Transverse colon (tissue), 4 donors: Measurements from ENCODE around the gene BCAR3. TPM values are rescaled to one million over a fixed set of nuclear protein-coding genes. Genes with fewer than 3 reads are reported as not detected.
A peak's percentile ranks its signal among the peaks of the same experiment; 100 is the strongest.

ENCODE experiments used
- DNase-seq: peaks from one replicate; pipeline ENCODE4 v3.0.0-alpha.2; 2019
- H3K27ac ChIP-seq, 4 donors: fragments of 200-600 bp; sonication (generic); 2 replicates each; pipeline ENCODE4 v1.5.1; 2016 to 2018; ENCODE audit warnings: inconsistent platforms in 4 of 4
- H3K27me3 ChIP-seq: fragments of 200-600 bp; sonication (generic); 2 replicates; pipeline ENCODE4 v1.5.1; 2017; ENCODE audit warnings: inconsistent platforms
- H3K36me3 ChIP-seq, 4 donors: fragments of 200-600 bp; sonication (generic); 2 replicates each; pipeline ENCODE4 v1.5.1; 2017 to 2019; ENCODE audit warnings: inconsistent platforms in 4 of 4
- H3K4me1 ChIP-seq, 4 donors: fragments of 200-600 bp; sonication (generic); 2 replicates each; pipeline ENCODE4 v1.5.1; 2017 to 2020; ENCODE audit warnings: inconsistent platforms in 4 of 4
- H3K4me3 ChIP-seq, 4 donors: fragments of 200-600 bp; sonication (generic); 1 replicate in 1 of 4; 2 replicates in 3 of 4; pipeline versions ENCODE4 v1.5.1 to v1.6.1; 2017 to 2019; ENCODE audit warnings: inconsistent platforms in 4 of 4
- H3K9me3 ChIP-seq, 2 donors: fragments of 200-600 bp; sonication (generic); 2 replicates each; pipeline ENCODE4 v1.5.1; 2017 to 2019; ENCODE audit warnings: inconsistent platforms in 2 of 2
- EP300 ChIP-seq: sonication (generic); formaldehyde crosslinking; IDR thresholded peaks from one replicate; pipeline ENCODE4 v1.6.1; 2017; ENCODE audit warnings: antibody characterized with exemption, low read depth
- POLR2A ChIP-seq: fragments of 450-650 bp; IDR thresholded peaks from one replicate; pipeline ENCODE4 v1.6.1; 2016; ENCODE audit warnings: antibody characterized with exemption, mild to moderate bottlenecking, moderate library complexity
- POLR2AphosphoS5 ChIP-seq, 3 donors: sonication (generic); formaldehyde crosslinking; IDR thresholded peaks; one replicate each; pipeline ENCODE4 v1.6.1; 2016; ENCODE audit warnings: antibody characterized with exemption in 3 of 3
- WGBS, 2 donors: methylation state at CpG; one replicate each; pipeline ENCODE4 v1.1.5; 2018; ENCODE audit warnings: low coverage in 1 of 2; 5-methylcytosine and 5-hydroxymethylcytosine counted together
- in situ Hi-C, 4 donors: fragments of 200-750 bp; cut with MboI; loops; one replicate each; pipeline versions ENCODE4 v1.15.0 to v1.15.1; 2017; ENCODE audit warnings: low sequenced_read_pairs in 3 of 4, low pct_ligation_motif_present in 1 of 4, low pct_unique_long_range_greater_than_20kb in 1 of 4
- intact Hi-C: fragments of 100-400 bp; cut with DNase I; formaldehyde crosslinking; loops from one replicate; pipeline ENCODE4 v1.15.1; 2023; ENCODE audit warnings: low total_unique reads
- total RNA-seq, 4 donors: library from RNA; depleted of rRNA; stranded (reverse); fragments of >200 nt; gene quantifications; one replicate each; pipeline ENCODE4 v1.1.0, GENCODE V29; 2016
- TF ChIP-seq, protein P1 (sequence below), 5 experiments: fragments of 200-600 bp in 3 of 5; fragments of 450-650 bp in 2 of 5; sonication (generic) in 3 of 5; IDR thresholded peaks; 1 replicate in 2 of 5; 2 replicates in 3 of 5; pipeline ENCODE4 v1.5.1; 2016 to 2017; ENCODE audit warnings: antibody characterized with exemption in 5 of 5, inconsistent platforms in 3 of 5, mild to moderate bottlenecking in 2 of 5, moderate library complexity in 1 of 5

BCAR3 gene
- total RNA-seq, 4 donors from 2014 or later = 12.3 to 71.7 (median 40.5) TPM

- no peaks in the 10 kb centered on the region for H3K9me3 ChIP-seq
- H3K27ac ChIP-seq = peak overlapping the region in 3 of 4 donors; percentile 42 to 60 (median 53)
- H3K36me3 ChIP-seq = no peaks in the 10 kb centered on the region
- DNase-seq = no peak
- peaks cover under 1 to 50% (median 11%) of the 10 kb centered on the region in 4 donors for H3K4me1 ChIP-seq
- TF ChIP-seq POLR2AphosphoS5 (IDR thresholded peaks at IDR 0.05) (peak; percentile 71 to 92 (median 72)), EP300 (peak; percentile 90)
- TF ChIP-seq, protein P1, sequence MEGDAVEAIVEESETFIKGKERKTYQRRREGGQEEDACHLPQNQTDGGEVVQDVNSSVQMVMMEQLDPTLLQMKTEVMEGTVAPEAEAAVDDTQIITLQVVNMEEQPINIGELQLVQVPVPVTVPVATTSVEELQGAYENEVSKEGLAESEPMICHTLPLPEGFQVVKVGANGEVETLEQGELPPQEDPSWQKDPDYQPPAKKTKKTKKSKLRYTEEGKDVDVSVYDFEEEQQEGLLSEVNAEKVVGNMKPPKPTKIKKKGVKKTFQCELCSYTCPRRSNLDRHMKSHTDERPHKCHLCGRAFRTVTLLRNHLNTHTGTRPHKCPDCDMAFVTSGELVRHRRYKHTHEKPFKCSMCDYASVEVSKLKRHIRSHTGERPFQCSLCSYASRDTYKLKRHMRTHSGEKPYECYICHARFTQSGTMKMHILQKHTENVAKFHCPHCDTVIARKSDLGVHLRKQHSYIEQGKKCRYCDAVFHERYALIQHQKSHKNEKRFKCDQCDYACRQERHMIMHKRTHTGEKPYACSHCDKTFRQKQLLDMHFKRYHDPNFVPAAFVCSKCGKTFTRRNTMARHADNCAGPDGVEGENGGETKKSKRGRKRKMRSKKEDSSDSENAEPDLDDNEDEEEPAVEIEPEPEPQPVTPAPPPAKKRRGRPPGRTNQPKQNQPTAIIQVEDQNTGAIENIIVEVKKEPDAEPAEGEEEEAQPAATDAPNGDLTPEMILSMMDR (IDR thresholded peaks at IDR 0.05) = no peak
- H3K27me3 ChIP-seq = no peaks in the 10 kb centered on the region
- intact Hi-C loops (no loop called here), in situ Hi-C loops (no loop called here)
- WGBS, 2 donors = 93 to 98% methylated on average over 6 to 14 of the region's 14 CpGs
- no peak overlapping the region for H3K4me3 ChIP-seq
Measured at GRCh38 chr1:93666613-93667384, 14.8 kb downstream of the BCAR3 start.

DNA sequence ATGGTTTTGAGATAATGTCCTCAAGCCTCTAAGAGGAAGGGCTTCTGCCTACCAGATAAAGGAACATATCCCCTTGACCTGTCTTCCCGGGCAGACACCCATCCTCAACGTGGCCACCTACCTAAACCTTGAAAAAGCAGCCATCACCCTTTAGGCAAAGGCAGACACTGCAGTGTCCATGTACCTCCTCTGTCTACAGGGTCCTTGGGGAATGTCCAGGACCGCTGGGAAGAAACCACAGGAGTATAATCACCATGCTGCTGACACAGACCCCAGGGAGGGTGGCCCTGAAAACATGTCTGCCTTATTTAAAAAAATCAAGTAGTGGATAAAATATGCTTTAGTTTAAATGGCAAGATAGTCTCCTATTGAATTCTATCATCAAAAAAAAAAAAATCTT is 16.6 kb downstream of the BCAR3 start:
- TF ChIP-seq POLR2AphosphoS5 (IDR thresholded peaks at IDR 0.05) (no peak), EP300 (no peak), POLR2A (no peak)
- TF ChIP-seq, protein P1 (IDR thresholded peaks at IDR 0.05) = no peak
- no peak for DNase-seq
- WGBS, 2 donors = 73% methylated on average over 3 of the region's 3 CpGs; no CpG with 5 or more reads in 1 of the 2 donors
- intact Hi-C loops = no loop called here
- Histone ChIP-seq H3K9me3 (no peaks in the 10 kb centered on the region), H3K27me3 (no peaks in the 10 kb centered on the region), H3K4me3 (no peak overlapping the region), H3K36me3 (no peaks in the 10 kb centered on the region), H3K4me1 (peaks cover 0 to 37% (median 3%) of the 10 kb centered on the region in 4 donors), H3K27ac (peak overlapping the region in 3 of 4 donors; percentile 17 to 33 (median 33))
- in situ Hi-C loops = no loop called here

GRCh38 chr1:93663208-93663614 is 18.4 kb downstream of the BCAR3 start:
- intact Hi-C loops = no loop called here
- H3K9me3 ChIP-seq = no peaks in the 10 kb centered on the region
- H3K36me3 ChIP-seq = no peaks in the 10 kb centered on the region
- no peaks in the 10 kb centered on the region for H3K27me3 ChIP-seq
- no peak for DNase-seq
- H3K4me3 ChIP-seq = no peak overlapping the region
- peaks cover 0 to 30% (median 0%) of the 10 kb centered on the region in 4 donors for H3K4me1 ChIP-seq
- WGBS, 2 donors = 73 to 82% methylated on average over 2 of the region's 2 CpGs
- peak overlapping the region; percentile 13 to 54 (median 30) for H3K27ac ChIP-seq
- in situ Hi-C loops = no loop called here
- TF ChIP-seq, protein P1 (IDR thresholded peaks at IDR 0.05) = no peak
- TF ChIP-seq EP300 = no peak
- TF ChIP-seq POLR2A = no peak
- TF ChIP-seq POLR2AphosphoS5 (IDR thresholded peaks at IDR 0.05) = no peak

DNA sequence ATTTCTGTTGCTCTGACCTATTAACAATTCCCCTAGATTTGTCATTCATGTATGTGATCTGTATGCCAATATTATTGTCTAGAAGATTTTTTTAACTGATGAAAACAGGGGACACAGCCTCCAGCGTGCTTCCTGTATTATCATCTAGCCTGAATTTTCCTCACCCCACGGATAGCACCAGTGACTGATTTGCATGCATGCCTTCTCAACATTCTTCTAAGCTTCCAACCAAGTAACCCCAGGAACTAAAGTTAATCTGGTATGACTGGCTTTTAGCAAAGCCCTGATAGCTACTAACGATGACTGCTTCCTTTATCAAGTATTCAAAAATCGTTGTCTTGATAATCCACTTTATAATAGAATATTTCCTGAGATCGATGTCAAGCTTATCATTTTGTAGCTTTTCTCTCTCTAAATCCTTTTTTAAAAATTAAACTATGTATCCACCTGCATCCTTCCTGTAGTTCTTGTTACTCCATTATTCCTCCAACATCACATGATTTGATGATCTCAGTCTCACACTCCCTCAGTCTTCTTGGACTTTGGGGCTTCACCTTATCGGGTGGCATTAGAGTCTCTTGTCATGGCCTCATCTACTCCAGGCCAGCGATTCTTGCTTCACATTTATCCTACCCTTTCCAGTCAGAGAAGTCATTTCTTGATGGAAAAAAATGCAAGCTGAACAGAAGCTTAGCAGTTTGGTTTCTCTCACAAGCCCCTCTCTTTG is 19.0 kb downstream of the BCAR3 start:
- intact Hi-C loops (no loop called here), in situ Hi-C loops (no loop called here)
- Histone ChIP-seq H3K9me3 (no peaks in the 10 kb centered on the region), H3K4me3 (no peak overlapping the region), H3K4me1 (peaks cover 0 to 30% (median 0%) of the 10 kb centered on the region in 4 donors), H3K27me3 (no peaks in the 10 kb centered on the region), H3K27ac (peak overlapping the region; percentile 13 to 54 (median 30)), H3K36me3 (no peaks in the 10 kb centered on the region)
- no peak for DNase-seq
- no peak for TF ChIP-seq EP300
- TF ChIP-seq, protein P1 (IDR thresholded peaks at IDR 0.05) = no peak
- no peak for TF ChIP-seq POLR2A
- no peak for TF ChIP-seq POLR2AphosphoS5 (IDR thresholded peaks at IDR 0.05)
- 75 to 78% methylated on average over 7 of the region's 7 CpGs for WGBS, 2 donors
